GM21619 (cell line): Measurements from ENCODE around the gene TEX2.

ENCODE experiments used
- ATAC-seq: cut with Tn5 transposase; IDR thresholded peaks from one replicate; pipeline ENCODE4 v1.9.1; 2021; ENCODE audit not compliant: unreplicated experiment

The TEX2 gene

GRCh38 chr17:64161380-64162176 lies 101.5 kb downstream of the TEX2 start:
- no peak for ATAC-seq

GRCh38 chr17:64160378-64160777 lies 102.7 kb downstream of the TEX2 start:
- ATAC-seq: no peak

GRCh38 chr17:64158831-64159590 lies 104.0 kb downstream of the TEX2 start:
- ATAC-seq: no peak

GRCh38 chr17:64158406-64158805 lies 104.7 kb downstream of the TEX2 start:
- ATAC-seq: no peak

GRCh38 chr17:64157669-64158180 lies 105.3 kb downstream of the TEX2 start:
- no peak for ATAC-seq

- ATAC-seq: no peak
These were observed 106.4 kb downstream of the TEX2 start for GRCh38 chr17:64156670-64157069.

GRCh38 chr17:64155751-64156544 lies 107.1 kb downstream of the TEX2 start:
- ATAC-seq: no peak

GRCh38 chr17:64155129-64155528 lies 107.9 kb downstream of the TEX2 start:
- no peak for ATAC-seq

- no peak for ATAC-seq
These were observed 108.3 kb downstream of the TEX2 start for GRCh38 chr17:64154717-64155116.

- no peak for ATAC-seq
These were observed 108.8 kb downstream of the TEX2 start for GRCh38 chr17:64154313-64154695.

- no peak for ATAC-seq
These were observed 109.3 kb downstream of the TEX2 start for GRCh38 chr17:64153565-64154312.

- ATAC-seq: no peak
These were observed 110.5 kb downstream of the TEX2 start for GRCh38 chr17:64152428-64153125.

- ATAC-seq: no peak
These were observed 112.1 kb downstream of the TEX2 start for GRCh38 chr17:64151016-64151368.

GRCh38 chr17:64150237-64151015 lies 112.6 kb downstream of the TEX2 start:
- ATAC-seq: no peak

GRCh38 chr17:64149196-64149595 lies 113.9 kb downstream of the TEX2 start:
- ATAC-seq: no peak

GRCh38 chr17:64148699-64149098 lies 114.4 kb downstream of the TEX2 start:
- no peak for ATAC-seq

GRCh38 chr17:64148017-64148631 lies 114.9 kb downstream of the TEX2 start:
- ATAC-seq: no peak

- ATAC-seq: no peak
These were observed 115.7 kb downstream of the TEX2 start for GRCh38 chr17:64147110-64148016.
